ENCODE data around the gene NPM1.

NPM1 gene

GRCh38 chr5:171429543-171429910 is 41.9 kb downstream of the NPM1 start:
- Histone ChIP-seq H3K4me3 (replicated peaks; ENCODE audit: low read depth, low read length) (no peak overlapping the region), H3K36me3 (ENCODE audit: control insufficient read depth, insufficient read depth, low read length) (no peaks in the 10 kb centered on the region), H3K27me3 (replicated peaks; ENCODE audit: control insufficient read depth, insufficient read depth, low read length) (no peaks in the 10 kb centered on the region; the same call in none of the 2 replicates)
- TF ChIP-seq CTCF (IDR thresholded peaks at IDR 0.05; ENCODE audit: insufficient read depth, low read length, poor library complexity, severe bottlenecking) = no peak
- DNase-seq (ENCODE audit: extremely low read depth, insufficient read length) = no peak

GRCh38 chr5:171431251-171431777 is 43.7 kb downstream of the NPM1 start:
- TF ChIP-seq CTCF (IDR thresholded peaks at IDR 0.05; ENCODE audit: insufficient read depth, low read length, poor library complexity, severe bottlenecking) = no peak
- Histone ChIP-seq H3K27me3 (replicated peaks; ENCODE audit: control insufficient read depth, insufficient read depth, low read length) (peaks cover 2% of the 10 kb centered on the region), H3K36me3 (ENCODE audit: control insufficient read depth, insufficient read depth, low read length) (no peaks in the 10 kb centered on the region), H3K4me3 (replicated peaks; ENCODE audit: low read depth, low read length) (no peak overlapping the region)
- DNase-seq (ENCODE audit: extremely low read depth, insufficient read length) = no peak

- no peak for DNase-seq (ENCODE audit: extremely low read depth, insufficient read length)
- Histone ChIP-seq H3K4me3 (replicated peaks; ENCODE audit: low read depth, low read length) (no peak overlapping the region), H3K27me3 (replicated peaks; ENCODE audit: control insufficient read depth, insufficient read depth, low read length) (peaks cover 2% of the 10 kb centered on the region), H3K36me3 (ENCODE audit: control insufficient read depth, insufficient read depth, low read length) (no peaks in the 10 kb centered on the region)
- no peak for TF ChIP-seq CTCF (IDR thresholded peaks at IDR 0.05; ENCODE audit: insufficient read depth, low read length, poor library complexity, severe bottlenecking)
These were observed 44.4 kb downstream of the NPM1 start for GRCh38 chr5:171432076-171432475.

GRCh38 chr5:171432583-171433351 is 45.1 kb downstream of the NPM1 start:
- DNase-seq (ENCODE audit: extremely low read depth, insufficient read length) = no peak
- H3K36me3 ChIP-seq (ENCODE audit: control insufficient read depth, insufficient read depth, low read length) = no peaks in the 10 kb centered on the region
- TF ChIP-seq CTCF (IDR thresholded peaks at IDR 0.05; ENCODE audit: insufficient read depth, low read length, poor library complexity, severe bottlenecking) = no peak

GRCh38 chr5:171433352-171433698 is 45.7 kb downstream of the NPM1 start:
- Histone ChIP-seq H3K27me3 (replicated peaks; ENCODE audit: control insufficient read depth, insufficient read depth, low read length) (peaks cover 2% of the 10 kb centered on the region), H3K36me3 (ENCODE audit: control insufficient read depth, insufficient read depth, low read length) (no peaks in the 10 kb centered on the region), H3K4me3 (replicated peaks; ENCODE audit: low read depth, low read length) (no peak overlapping the region)
- DNase-seq (ENCODE audit: extremely low read depth, insufficient read length) = no peak
- TF ChIP-seq CTCF (IDR thresholded peaks at IDR 0.05; ENCODE audit: insufficient read depth, low read length, poor library complexity, severe bottlenecking) = no peak

More at GRCh38 chr5:171432583-171433351, 45.1 kb downstream of the NPM1 start:
- Histone ChIP-seq H3K4me3 (replicated peaks; ENCODE audit: low read depth, low read length) (no peak overlapping the region), H3K27me3 (replicated peaks; ENCODE audit: control insufficient read depth, insufficient read depth, low read length) (peaks cover 2% of the 10 kb centered on the region)

Data from GM06990 (cell line).